ENCODE measurements around the gene ILDR2.
A peak's percentile ranks its signal among the peaks of the same experiment; 100 is the strongest.

The ILDR2 gene

DNA sequence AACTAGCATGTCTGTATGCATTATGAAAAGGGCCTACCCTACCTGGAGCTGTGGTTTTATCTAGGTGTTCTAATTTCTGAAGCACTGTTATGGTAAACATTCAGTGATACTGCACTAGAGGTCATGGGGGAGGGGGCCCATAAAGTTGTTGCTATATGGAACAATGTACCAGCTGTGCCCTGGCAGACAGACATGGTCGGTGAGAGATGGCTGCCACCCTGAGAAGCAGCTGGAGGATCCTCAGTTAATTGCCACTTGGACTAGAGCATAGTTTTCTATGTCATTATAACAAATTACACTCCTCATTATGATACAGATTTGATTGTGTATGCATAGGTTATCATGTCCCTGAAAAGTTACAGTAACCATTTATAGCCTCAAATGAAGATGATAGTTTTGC, 45.4 kb downstream of the ILDR2 start:
- no peak overlapping the region for H3K4me3 ChIP-seq (ENCODE audit: low read depth, low read length)
- TF ChIP-seq, protein P1, sequence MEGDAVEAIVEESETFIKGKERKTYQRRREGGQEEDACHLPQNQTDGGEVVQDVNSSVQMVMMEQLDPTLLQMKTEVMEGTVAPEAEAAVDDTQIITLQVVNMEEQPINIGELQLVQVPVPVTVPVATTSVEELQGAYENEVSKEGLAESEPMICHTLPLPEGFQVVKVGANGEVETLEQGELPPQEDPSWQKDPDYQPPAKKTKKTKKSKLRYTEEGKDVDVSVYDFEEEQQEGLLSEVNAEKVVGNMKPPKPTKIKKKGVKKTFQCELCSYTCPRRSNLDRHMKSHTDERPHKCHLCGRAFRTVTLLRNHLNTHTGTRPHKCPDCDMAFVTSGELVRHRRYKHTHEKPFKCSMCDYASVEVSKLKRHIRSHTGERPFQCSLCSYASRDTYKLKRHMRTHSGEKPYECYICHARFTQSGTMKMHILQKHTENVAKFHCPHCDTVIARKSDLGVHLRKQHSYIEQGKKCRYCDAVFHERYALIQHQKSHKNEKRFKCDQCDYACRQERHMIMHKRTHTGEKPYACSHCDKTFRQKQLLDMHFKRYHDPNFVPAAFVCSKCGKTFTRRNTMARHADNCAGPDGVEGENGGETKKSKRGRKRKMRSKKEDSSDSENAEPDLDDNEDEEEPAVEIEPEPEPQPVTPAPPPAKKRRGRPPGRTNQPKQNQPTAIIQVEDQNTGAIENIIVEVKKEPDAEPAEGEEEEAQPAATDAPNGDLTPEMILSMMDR (IDR thresholded peaks at IDR 0.05; ENCODE audit: low read depth, low read length, missing control alignments), result no peak
- DNase-seq (ENCODE audit: low read depth), result no peak

- H3K4me3 ChIP-seq (ENCODE audit: low read depth, low read length), result no peak overlapping the region
- no peak for DNase-seq (ENCODE audit: low read depth)
- TF ChIP-seq, protein P1 (IDR thresholded peaks at IDR 0.05; ENCODE audit: low read depth, low read length, missing control alignments), result no peak
Observed at GRCh38 chr1:166927701-166928100, 47.6 kb downstream of the ILDR2 start.

DNA sequence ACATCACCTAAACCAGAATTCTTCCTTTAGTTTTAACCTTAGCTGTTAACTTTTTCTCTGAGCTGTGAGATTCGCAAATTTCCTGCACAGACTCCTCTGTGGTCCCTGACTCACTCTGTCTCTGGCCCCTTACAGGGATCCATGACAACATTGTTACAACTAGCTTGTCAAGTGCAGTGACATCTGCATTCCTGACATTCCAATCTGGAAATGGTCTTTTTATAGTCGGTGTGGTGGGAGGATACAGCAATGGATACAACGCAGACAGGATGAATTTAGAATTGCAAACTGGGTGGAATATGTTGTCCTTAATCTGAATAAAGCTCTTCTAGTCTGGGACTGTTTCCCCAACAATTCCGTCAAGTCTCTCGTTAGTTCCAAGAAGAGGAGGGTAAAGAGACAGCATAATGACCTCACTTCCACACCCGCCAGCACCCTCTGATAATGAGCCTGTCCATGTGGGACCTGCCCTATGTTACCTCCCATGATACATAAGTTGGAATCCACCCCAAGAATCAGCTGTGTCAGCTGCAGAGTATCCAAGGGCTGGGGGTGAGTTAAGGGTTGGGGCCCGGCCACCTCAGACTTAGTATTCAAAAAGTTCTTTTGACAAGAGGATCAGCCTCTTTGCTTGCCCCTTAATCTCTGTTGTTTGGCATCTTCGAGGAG, 49.4 kb downstream of the ILDR2 start:
- TF ChIP-seq, protein P1 (IDR thresholded peaks at IDR 0.05; ENCODE audit: low read depth, low read length, missing control alignments), result no peak
- no peak for DNase-seq (ENCODE audit: low read depth)
- H3K4me3 ChIP-seq (ENCODE audit: low read depth, low read length), result no peak overlapping the region

DNA sequence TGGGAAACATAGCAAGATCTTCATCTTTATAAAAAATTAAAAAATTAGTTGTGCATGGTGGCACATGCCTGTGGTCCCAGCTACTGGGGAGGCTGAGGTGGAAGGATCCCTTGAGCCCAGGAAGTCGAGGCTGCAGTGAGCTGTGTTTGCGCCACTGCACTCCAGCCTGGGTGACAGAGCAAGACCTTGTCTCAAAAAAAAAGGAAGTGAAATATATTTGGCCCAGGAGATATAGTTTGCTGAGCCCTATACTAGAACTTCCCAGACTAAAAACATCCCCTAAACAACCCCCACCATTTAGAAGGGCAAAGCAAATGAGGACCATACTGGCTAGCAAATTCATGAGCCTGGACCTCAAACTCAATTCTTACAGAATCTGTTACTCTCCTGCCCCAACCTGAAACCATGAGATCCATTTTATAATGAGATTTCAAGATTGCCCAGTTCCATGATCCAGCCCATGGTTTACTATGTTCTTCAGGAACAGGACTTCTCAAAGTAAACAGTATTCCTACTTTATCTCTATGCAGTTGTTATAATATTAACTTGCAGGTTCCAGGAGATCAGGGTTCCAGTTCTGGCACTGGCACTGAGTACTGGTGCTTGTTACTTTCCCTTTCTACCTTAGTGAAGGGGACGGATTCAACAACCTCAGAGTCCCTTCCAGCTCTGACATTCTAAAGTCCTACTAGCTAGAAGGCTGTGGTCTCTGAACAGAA, 50.4 kb downstream of the ILDR2 start:
- no peak overlapping the region for H3K4me3 ChIP-seq (ENCODE audit: low read depth, low read length)
- TF ChIP-seq, protein P1 (IDR thresholded peaks at IDR 0.05; ENCODE audit: low read depth, low read length, missing control alignments), result no peak
- peak; percentile 13 for DNase-seq (ENCODE audit: low read depth)

DNA sequence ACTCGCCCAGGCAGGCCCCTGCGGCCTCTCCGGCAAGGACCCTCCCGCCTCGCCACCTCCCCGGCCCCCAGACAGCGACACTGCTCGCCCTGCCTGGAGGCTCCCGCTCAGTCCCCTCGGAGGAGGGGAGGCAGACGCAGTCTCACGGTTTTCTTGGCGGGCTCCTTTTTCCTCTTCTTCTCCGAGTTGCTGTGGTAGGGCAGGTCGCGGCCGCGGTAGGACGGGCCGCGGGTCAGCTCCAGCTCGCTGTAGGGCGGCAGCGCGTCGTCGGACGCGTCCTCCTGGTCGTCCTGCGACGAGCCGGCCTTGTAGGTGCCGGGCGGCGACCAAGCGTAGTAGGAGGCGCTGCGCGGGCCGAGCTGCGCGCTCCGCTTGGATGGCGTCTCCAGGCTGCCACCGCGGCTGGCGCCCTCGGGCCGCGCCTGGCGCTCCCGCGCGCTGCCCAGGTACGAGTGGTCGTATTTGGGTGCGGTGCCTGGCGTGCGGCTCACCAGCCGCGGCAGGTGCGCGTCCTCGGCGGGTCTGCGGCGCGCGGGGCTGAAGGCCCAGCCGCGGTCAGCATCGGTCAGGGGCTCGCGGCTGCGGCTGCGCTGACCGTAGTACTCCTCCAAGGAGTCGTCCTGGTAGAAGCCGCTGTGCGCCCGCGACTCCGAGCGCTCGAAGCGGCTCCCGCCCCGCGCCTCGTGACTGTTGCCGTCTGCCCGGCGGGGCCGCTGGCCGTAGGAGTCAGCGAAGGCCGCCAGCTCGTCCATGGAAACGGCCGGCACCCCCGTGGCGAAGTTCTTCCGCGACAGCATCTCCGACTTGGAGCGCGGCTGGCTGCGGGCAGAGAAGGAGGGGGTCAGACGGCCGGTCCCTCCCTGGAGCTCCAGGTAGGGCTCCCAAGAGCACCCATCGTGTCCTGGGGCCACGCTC, 54.5 kb downstream of the ILDR2 start:
- no peak for DNase-seq (ENCODE audit: low read depth)
- H3K4me3 ChIP-seq (ENCODE audit: low read depth, low read length), result no peak overlapping the region
- TF ChIP-seq, protein P1 (IDR thresholded peaks at IDR 0.05; ENCODE audit: low read depth, low read length, missing control alignments), result no peak

- DNase-seq (ENCODE audit: low read depth), result no peak
- no peak overlapping the region for H3K4me3 ChIP-seq (ENCODE audit: low read depth, low read length)
- TF ChIP-seq, protein P1 (IDR thresholded peaks at IDR 0.05; ENCODE audit: low read depth, low read length, missing control alignments), result no peak
Observed at GRCh38 chr1:166918956-166919316, 56.4 kb downstream of the ILDR2 start.
